Measurements from ENCODE around the gene SLC19A1. TPM values are rescaled to one million over a fixed set of nuclear protein-coding genes. Genes with fewer than 3 reads are reported as not detected.

Gene SLC19A1
- total and polyA plus RNA-seq, 4 donors, result 8.4 to 28.0 (median 13.0) TPM

DNA sequence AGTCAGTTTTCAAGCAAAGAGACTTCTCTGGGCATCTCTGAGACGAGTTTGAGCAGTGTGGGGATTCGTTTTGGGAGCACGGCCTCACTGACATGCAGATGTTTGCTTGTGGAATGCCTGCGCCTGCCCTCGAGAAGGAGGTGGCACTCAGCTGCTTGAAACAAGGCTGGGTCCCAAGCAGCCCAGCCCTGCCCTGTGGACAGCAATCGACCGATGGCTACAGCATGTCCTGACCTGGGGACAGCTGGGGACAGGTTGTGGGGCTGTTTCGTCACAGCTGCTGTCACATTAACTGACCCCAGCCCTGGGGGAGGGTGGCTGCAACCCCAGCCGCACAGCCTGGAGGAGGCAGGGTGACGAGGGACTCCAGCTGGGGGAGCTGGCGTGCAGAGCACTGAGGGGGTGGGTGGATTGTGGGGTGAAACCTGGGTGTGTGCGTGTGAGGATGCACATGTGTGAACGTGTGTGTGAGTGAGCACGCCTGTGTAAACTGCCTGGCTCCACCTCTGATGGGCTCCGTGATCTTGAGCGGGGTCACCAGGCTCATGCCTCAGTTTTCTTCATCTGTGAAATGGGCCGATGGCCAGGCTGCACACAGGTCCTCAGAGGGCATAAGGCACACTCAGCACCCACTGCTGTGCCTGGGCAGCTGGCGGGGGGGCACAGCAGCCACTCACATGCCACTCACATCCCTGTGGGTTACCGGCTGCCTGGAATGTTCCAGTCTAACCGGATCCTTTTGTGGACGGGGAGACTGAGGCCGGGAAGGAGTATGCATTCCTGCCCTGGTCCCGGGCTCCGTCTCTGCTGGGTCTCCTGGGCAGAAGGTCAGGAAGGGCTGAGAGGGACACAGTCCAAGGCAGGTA lies 87.9 kb downstream of the SLC19A1 start:
- Histone ChIP-seq H3K4me3 (ENCODE audit: low read depth in 1 of 3, low read length in 3 of 3) (peak overlapping the region; percentile 16 to 90 (median 84)), H3K4me1 (ENCODE audit: control insufficient read depth in 4 of 4, insufficient read depth in 4 of 4, low read length in 3 of 4) (peaks cover 26 to 74% (median 62%) of the 10 kb centered on the region in 4 donors), H3K36me3 (ENCODE audit: control insufficient read depth in 4 of 4, insufficient read depth in 3 of 4, low read depth in 1 of 4, low read length in 3 of 4) (no peaks in the 10 kb centered on the region), H3K9me3 (ENCODE audit: control insufficient read depth in 4 of 4, low read length in 3 of 4) (no peaks in the 10 kb centered on the region), H3K9ac (ENCODE audit: low read depth in 1 of 2, low read length in 2 of 2) (no peak overlapping the region), H3K27ac (ENCODE audit: low read depth in 1 of 2, low read length in 2 of 2) (peak overlapping the region; percentile 64 to 77), H3K27me3 (ENCODE audit: control insufficient read depth in 4 of 4, insufficient read depth in 4 of 4, low read length in 3 of 4) (no peaks in the 10 kb centered on the region)
- WGBS, result 31% methylated on average over 24 of the region's 24 CpGs
- TF ChIP-seq, protein P1, sequence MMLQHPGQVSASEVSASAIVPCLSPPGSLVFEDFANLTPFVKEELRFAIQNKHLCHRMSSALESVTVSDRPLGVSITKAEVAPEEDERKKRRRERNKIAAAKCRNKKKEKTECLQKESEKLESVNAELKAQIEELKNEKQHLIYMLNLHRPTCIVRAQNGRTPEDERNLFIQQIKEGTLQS (IDR thresholded peaks at IDR 0.05), result no peak
- TF ChIP-seq RAD21 (IDR thresholded peaks at IDR 0.05), result peak; percentile 33 to 68
- no peak for TF ChIP-seq TAF1 (conservative IDR thresholded peaks at IDR 0.05)
- TF ChIP-seq HNF4G (IDR thresholded peaks at IDR 0.05), result peak; percentile 69
- peak; percentile 70 for TF ChIP-seq FOXA2 (IDR thresholded peaks at IDR 0.05)
- TF ChIP-seq EGR1 (IDR thresholded peaks at IDR 0.05; ENCODE audit: low read depth in 2 of 2), result peak; percentile 76 to 86
- TF ChIP-seq GABPA (IDR thresholded peaks at IDR 0.05 in 1 of 2, conservative IDR thresholded peaks at IDR 0.05 in 1 of 2), result peak in 1 of 2 donors; percentile 40
- peak; percentile 84 for TF ChIP-seq FOXA1 (IDR thresholded peaks at IDR 0.05)
- peak; percentile 100 for TF ChIP-seq RXRA (IDR thresholded peaks at IDR 0.05)
- peak; percentile 83 for TF ChIP-seq REST (IDR thresholded peaks at IDR 0.05)
- TF ChIP-seq, protein P2, sequence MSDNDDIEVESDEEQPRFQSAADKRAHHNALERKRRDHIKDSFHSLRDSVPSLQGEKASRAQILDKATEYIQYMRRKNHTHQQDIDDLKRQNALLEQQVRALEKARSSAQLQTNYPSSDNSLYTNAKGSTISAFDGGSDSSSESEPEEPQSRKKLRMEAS (IDR thresholded peaks at IDR 0.05), result peak; percentile 96
- peak in 1 of 2 donors; percentile 64 for TF ChIP-seq JUND (IDR thresholded peaks at IDR 0.05)
- TF ChIP-seq, protein P3, sequence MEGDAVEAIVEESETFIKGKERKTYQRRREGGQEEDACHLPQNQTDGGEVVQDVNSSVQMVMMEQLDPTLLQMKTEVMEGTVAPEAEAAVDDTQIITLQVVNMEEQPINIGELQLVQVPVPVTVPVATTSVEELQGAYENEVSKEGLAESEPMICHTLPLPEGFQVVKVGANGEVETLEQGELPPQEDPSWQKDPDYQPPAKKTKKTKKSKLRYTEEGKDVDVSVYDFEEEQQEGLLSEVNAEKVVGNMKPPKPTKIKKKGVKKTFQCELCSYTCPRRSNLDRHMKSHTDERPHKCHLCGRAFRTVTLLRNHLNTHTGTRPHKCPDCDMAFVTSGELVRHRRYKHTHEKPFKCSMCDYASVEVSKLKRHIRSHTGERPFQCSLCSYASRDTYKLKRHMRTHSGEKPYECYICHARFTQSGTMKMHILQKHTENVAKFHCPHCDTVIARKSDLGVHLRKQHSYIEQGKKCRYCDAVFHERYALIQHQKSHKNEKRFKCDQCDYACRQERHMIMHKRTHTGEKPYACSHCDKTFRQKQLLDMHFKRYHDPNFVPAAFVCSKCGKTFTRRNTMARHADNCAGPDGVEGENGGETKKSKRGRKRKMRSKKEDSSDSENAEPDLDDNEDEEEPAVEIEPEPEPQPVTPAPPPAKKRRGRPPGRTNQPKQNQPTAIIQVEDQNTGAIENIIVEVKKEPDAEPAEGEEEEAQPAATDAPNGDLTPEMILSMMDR (IDR thresholded peaks at IDR 0.05; ENCODE audit: low read depth, low read length, missing input control), result no peak
- peak; percentile 82 for TF ChIP-seq NR2F2 (IDR thresholded peaks at IDR 0.05)
- peak; percentile 95 for TF ChIP-seq SP1 (IDR thresholded peaks at IDR 0.05)
- TF ChIP-seq HNF4A (conservative IDR thresholded peaks at IDR 0.05), result peak; percentile 84 to 93
- TF ChIP-seq YY1 (IDR thresholded peaks at IDR 0.05), result peak; percentile 58
- TF ChIP-seq ZBTB33 (IDR thresholded peaks at IDR 0.05), result peak; percentile 77
- DNase-seq (ENCODE audit: low spot score), result peak; percentile 69
